Measurements from ENCODE around the gene CDK4.

CDK4 gene

DNA sequence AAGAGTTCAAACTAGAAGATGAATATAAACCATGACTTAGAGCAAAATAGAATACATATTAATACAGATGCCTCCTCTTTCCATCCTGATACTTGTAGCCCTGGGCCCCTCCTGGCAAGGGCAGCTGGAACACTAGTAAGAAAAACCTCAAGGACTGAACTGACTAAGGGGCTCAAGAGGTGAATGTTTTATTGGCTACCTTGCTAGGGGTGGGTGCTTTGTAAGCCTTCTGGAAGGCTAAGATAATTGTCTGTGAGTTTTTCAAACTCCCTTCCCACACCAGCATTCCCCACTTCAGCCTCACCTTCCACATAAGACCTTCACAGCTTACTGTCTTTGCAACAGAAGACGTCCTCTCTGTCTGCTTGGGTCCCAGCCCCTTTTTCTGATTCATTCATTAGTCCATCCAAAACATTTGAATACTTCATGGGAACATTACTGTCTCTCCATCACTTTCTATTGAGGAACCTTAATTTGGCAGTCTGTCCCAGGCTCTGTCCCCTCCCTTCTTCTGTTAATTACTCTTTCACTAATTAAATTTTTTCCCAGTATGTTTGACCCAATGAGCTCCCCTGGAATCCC is 1.7 kb upstream of the CDK4 start:
- Histone ChIP-seq H3K27me3 (ENCODE audit: insufficient read depth, low read length, poor library complexity) (peaks cover 16% of the 10 kb centered on the region), H3K36me3 (ENCODE audit: control insufficient read depth, insufficient read depth, low read length) (no peaks in the 10 kb centered on the region), H3K79me1 (ENCODE audit: low read length) (peaks cover 10% of the 10 kb centered on the region), H3K4me1 (ENCODE audit: control insufficient read depth, low read depth, low read length) (peaks cover 9% of the 10 kb centered on the region), H2BK5ac (ENCODE audit: low read length) (no peak overlapping the region), H4K5ac (ENCODE audit: low read length) (no peak overlapping the region), H2AK5ac (ENCODE audit: low read length) (no peak overlapping the region), H3K79me2 (ENCODE audit: control insufficient read depth, insufficient read depth, low read length) (peaks cover 18% of the 10 kb centered on the region), H3K18ac (ENCODE audit: low read length) (no peak overlapping the region), H3K23ac (ENCODE audit: low read length) (no peak overlapping the region), H3K4me2 (ENCODE audit: low read length) (no peak overlapping the region), H2BK120ac (ENCODE audit: low read depth, low read length) (no peak overlapping the region), H3K4me3 (ENCODE audit: low read length) (no peak overlapping the region), H4K8ac (ENCODE audit: low read depth, low read length) (no peak overlapping the region), H2BK15ac (replicated peaks; ENCODE audit: low read depth) (no peak overlapping the region), H3K4ac (ENCODE audit: low read depth, low read length) (no peak overlapping the region), H3K56ac (ENCODE audit: low read length) (no peak overlapping the region), H3K27ac (ENCODE audit: low read depth, low read length) (no peak overlapping the region), H3K9ac (ENCODE audit: low read length) (no peak overlapping the region)
- WGBS (ENCODE audit: extremely low coverage, insufficient coverage, low lambda C conversion rate): no CpG with 5 or more reads among the region's 1 CpG
- no peak for DNase-seq

DNA sequence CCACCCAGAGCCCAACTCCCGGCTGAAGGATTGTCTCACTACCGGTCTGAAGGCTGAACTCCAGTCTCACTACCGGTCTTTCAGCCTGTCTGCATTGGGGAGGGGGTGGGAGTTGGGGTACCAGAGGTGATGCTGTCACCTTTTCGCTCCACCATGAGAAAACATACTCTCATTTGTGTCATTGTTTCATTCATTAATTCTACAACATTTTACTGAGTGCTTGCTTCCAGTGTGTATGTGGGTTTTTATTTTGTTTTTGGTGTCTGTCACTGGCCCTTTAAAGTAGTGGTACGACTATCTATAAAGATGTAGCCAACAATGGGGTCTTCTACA is 524 bp upstream of the CDK4 start:
- Histone ChIP-seq H3K27ac (ENCODE audit: low read depth, low read length) (no peak overlapping the region), H3K23ac (ENCODE audit: low read length) (no peak overlapping the region), H3K9ac (ENCODE audit: low read length) (peak overlapping the region; percentile 33), H3K36me3 (ENCODE audit: control insufficient read depth, insufficient read depth, low read length) (peaks cover 3% of the 10 kb centered on the region), H3K56ac (ENCODE audit: low read length) (peak overlapping the region; percentile 51), H2BK120ac (ENCODE audit: low read depth, low read length) (no peak overlapping the region), H3K4me3 (ENCODE audit: low read length) (no peak overlapping the region), H3K27me3 (ENCODE audit: insufficient read depth, low read length, poor library complexity) (peaks cover 16% of the 10 kb centered on the region), H2AK5ac (ENCODE audit: low read length) (no peak overlapping the region), H3K4me2 (ENCODE audit: low read length) (peak overlapping the region; percentile 44), H3K4me1 (ENCODE audit: control insufficient read depth, low read depth, low read length) (peaks cover 9% of the 10 kb centered on the region), H3K79me1 (ENCODE audit: low read length) (peaks cover 10% of the 10 kb centered on the region), H2BK15ac (replicated peaks; ENCODE audit: low read depth) (no peak overlapping the region), H4K5ac (ENCODE audit: low read length) (no peak overlapping the region), H3K4ac (ENCODE audit: low read depth, low read length) (no peak overlapping the region), H2BK5ac (ENCODE audit: low read length) (no peak overlapping the region), H4K8ac (ENCODE audit: low read depth, low read length) (no peak overlapping the region), H3K18ac (ENCODE audit: low read length) (no peak overlapping the region), H3K79me2 (ENCODE audit: control insufficient read depth, insufficient read depth, low read length) (peaks cover 18% of the 10 kb centered on the region)
- WGBS (ENCODE audit: extremely low coverage, insufficient coverage, low lambda C conversion rate): no CpG with 5 or more reads among the region's 5 CpGs
- no peak for DNase-seq

DNA sequence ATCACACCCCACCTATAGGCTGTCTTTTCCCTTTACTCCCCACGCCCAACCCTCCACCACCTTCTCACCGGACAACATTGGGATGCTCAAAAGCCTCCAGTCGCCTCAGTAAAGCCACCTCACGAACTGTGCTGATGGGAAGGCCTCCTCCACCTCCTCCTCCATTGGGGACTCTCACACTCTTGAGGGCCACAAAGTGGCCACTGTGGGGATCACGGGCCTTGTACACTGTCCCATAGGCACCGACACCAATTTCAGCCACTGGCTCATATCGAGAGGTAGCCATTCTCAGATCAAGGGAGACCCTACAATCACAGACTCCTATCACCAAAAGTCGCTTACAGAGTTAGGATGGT is 700 bp downstream of the CDK4 start:
- no CpG with 5 or more reads among the region's 8 CpGs for WGBS (ENCODE audit: extremely low coverage, insufficient coverage, low lambda C conversion rate)

DNA sequence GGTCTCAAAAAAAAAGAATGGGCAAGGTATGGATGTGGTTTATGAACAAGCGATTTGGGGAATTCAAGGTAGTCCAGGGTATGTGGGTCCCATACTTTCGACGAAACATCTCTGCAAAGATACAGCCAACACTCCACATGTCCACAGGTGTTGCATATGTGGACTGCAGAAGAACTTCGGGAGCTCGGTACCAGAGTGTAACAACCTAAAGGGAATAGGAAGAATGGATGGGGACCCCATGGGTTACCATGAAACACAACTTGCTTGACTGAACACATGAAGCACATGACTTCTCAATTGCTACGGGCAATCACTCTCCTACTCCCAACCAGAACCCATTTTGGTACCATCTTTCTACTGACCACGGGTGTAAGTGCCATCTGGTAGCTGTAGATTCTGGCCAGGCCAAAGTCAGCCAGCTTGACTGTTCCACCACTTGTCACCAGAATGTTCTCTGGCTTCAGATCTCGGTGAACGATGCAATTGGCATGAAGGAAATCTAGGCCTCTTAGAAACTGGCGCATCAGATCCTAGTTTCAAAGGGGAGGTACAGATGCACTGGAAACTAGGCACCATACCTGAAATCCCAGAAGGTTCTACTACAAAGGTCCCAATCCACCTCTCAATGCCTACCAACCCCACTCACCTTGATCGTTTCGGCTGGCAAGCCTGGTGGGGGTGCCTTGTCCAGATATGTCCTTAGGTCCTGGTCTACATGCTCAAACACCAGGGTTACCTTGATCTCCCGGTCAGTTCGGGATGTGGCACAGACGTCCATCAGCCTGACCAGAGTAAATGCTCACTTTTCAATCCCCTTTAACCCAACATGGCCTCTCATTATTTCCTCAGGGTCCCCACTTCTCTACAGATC is 1.3 kb downstream of the CDK4 start:
- Histone ChIP-seq H3K23ac (ENCODE audit: low read length) (no peak overlapping the region), H2BK120ac (ENCODE audit: low read depth, low read length) (no peak overlapping the region), H3K4me2 (ENCODE audit: low read length) (peak overlapping the region; percentile 90), H3K9ac (ENCODE audit: low read length) (peak overlapping the region; percentile 96), H3K27ac (ENCODE audit: low read depth, low read length) (no peak overlapping the region), H2BK15ac (replicated peaks; ENCODE audit: low read depth) (no peak overlapping the region), H3K36me3 (ENCODE audit: control insufficient read depth, insufficient read depth, low read length) (peaks cover 5% of the 10 kb centered on the region), H2AK5ac (ENCODE audit: low read length) (no peak overlapping the region), H3K4me1 (ENCODE audit: control insufficient read depth, low read depth, low read length) (peaks cover 9% of the 10 kb centered on the region), H2BK5ac (ENCODE audit: low read length) (no peak overlapping the region), H3K79me1 (ENCODE audit: low read length) (peaks cover 10% of the 10 kb centered on the region), H3K56ac (ENCODE audit: low read length) (peak overlapping the region; percentile 90), H4K8ac (ENCODE audit: low read depth, low read length) (no peak overlapping the region), H3K4me3 (ENCODE audit: low read length) (peak overlapping the region; percentile 94), H4K5ac (ENCODE audit: low read length) (peak overlapping the region; percentile 12), H3K79me2 (ENCODE audit: control insufficient read depth, insufficient read depth, low read length) (peaks cover 18% of the 10 kb centered on the region), H3K27me3 (ENCODE audit: insufficient read depth, low read length, poor library complexity) (peaks cover 8% of the 10 kb centered on the region), H3K18ac (ENCODE audit: low read length) (no peak overlapping the region), H3K4ac (ENCODE audit: low read depth, low read length) (no peak overlapping the region)
- DNase-seq: no peak
- WGBS (ENCODE audit: extremely low coverage, insufficient coverage, low lambda C conversion rate): no CpG with 5 or more reads among the region's 15 CpGs

More for the DNA sequence above, 700 bp downstream of the CDK4 start:
- Histone ChIP-seq H2BK5ac (ENCODE audit: low read length) (no peak overlapping the region), H3K4me3 (ENCODE audit: low read length) (peak overlapping the region; percentile 94), H4K5ac (ENCODE audit: low read length) (no peak overlapping the region), H3K56ac (ENCODE audit: low read length) (peak overlapping the region; percentile 90), H2AK5ac (ENCODE audit: low read length) (peak overlapping the region; percentile 53), H3K79me1 (ENCODE audit: low read length) (peaks cover 10% of the 10 kb centered on the region), H2BK120ac (ENCODE audit: low read depth, low read length) (no peak overlapping the region), H3K4me2 (ENCODE audit: low read length) (peak overlapping the region; percentile 90), H3K27ac (ENCODE audit: low read depth, low read length) (no peak overlapping the region), H2BK15ac (replicated peaks; ENCODE audit: low read depth) (no peak overlapping the region), H3K23ac (ENCODE audit: low read length) (no peak overlapping the region), H3K27me3 (ENCODE audit: insufficient read depth, low read length, poor library complexity) (peaks cover 14% of the 10 kb centered on the region), H3K4ac (ENCODE audit: low read depth, low read length) (peak overlapping the region; percentile 79), H3K18ac (ENCODE audit: low read length) (peak overlapping the region; percentile 51), H3K36me3 (ENCODE audit: control insufficient read depth, insufficient read depth, low read length) (peaks cover 5% of the 10 kb centered on the region), H3K79me2 (ENCODE audit: control insufficient read depth, insufficient read depth, low read length) (peaks cover 18% of the 10 kb centered on the region), H3K9ac (ENCODE audit: low read length) (peak overlapping the region; percentile 96), H4K8ac (ENCODE audit: low read depth, low read length) (no peak overlapping the region), H3K4me1 (ENCODE audit: control insufficient read depth, low read depth, low read length) (peaks cover 9% of the 10 kb centered on the region)
- DNase-seq: no peak

DNA sequence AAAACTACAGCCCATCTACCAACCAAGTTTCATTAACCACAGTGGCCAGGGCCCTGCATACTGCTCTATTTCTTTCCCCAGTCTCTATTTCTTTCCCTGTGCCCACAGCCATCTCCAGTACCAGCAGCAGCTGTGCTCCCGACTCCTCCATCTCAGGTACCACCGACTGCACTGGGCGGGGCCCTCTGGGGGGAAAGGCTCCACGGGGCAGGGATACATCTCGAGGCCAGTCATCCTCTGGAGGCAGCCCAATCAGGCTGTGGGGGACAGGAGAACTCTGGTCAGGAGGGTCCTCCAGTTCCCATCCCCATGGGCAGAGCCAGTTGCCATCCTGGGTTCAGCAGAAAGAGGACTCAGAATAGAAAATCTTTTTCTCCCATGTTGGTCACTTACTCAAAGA is 3.0 kb downstream of the CDK4 start:
- H3K79me1 ChIP-seq (ENCODE audit: low read length): peaks cover 10% of the 10 kb centered on the region
- no peak overlapping the region for H3K56ac ChIP-seq (ENCODE audit: low read length)
- peaks cover 3% of the 10 kb centered on the region for H3K27me3 ChIP-seq (ENCODE audit: insufficient read depth, low read length, poor library complexity)
- H3K23ac ChIP-seq (ENCODE audit: low read length): no peak overlapping the region
- peaks cover 9% of the 10 kb centered on the region for H3K4me1 ChIP-seq (ENCODE audit: control insufficient read depth, low read depth, low read length)
- no peak overlapping the region for H2BK5ac ChIP-seq (ENCODE audit: low read length)
- H2BK15ac ChIP-seq (replicated peaks; ENCODE audit: low read depth): no peak overlapping the region
- no peak overlapping the region for H3K4me3 ChIP-seq (ENCODE audit: low read length)
- H3K27ac ChIP-seq (ENCODE audit: low read depth, low read length): no peak overlapping the region
- H3K9ac ChIP-seq (ENCODE audit: low read length): no peak overlapping the region
- H3K79me2 ChIP-seq (ENCODE audit: control insufficient read depth, insufficient read depth, low read length): peaks cover 18% of the 10 kb centered on the region
- H4K5ac ChIP-seq (ENCODE audit: low read length): no peak overlapping the region
- H2AK5ac ChIP-seq (ENCODE audit: low read length): no peak overlapping the region
- H3K4ac ChIP-seq (ENCODE audit: low read depth, low read length): no peak overlapping the region
- no peak overlapping the region for H2BK120ac ChIP-seq (ENCODE audit: low read depth, low read length)
- no CpG with 5 or more reads among the region's 5 CpGs for WGBS (ENCODE audit: extremely low coverage, insufficient coverage, low lambda C conversion rate)
- DNase-seq: no peak
- H4K8ac ChIP-seq (ENCODE audit: low read depth, low read length): no peak overlapping the region
- peaks cover 5% of the 10 kb centered on the region for H3K36me3 ChIP-seq (ENCODE audit: control insufficient read depth, insufficient read depth, low read length)
- no peak overlapping the region for H3K18ac ChIP-seq (ENCODE audit: low read length)
- H3K4me2 ChIP-seq (ENCODE audit: low read length): no peak overlapping the region

Data from mesendoderm (in vitro differentiated cells).